Measurements from ENCODE around the gene GANAB. TPM values are rescaled to one million over a fixed set of nuclear protein-coding genes. Genes with fewer than 3 reads are reported as not detected.

GANAB gene
- total and polyA plus RNA-seq, 2 of the 4 experiments (the other 2 are of a cell fraction): 209 to 344 TPM

DNA sequence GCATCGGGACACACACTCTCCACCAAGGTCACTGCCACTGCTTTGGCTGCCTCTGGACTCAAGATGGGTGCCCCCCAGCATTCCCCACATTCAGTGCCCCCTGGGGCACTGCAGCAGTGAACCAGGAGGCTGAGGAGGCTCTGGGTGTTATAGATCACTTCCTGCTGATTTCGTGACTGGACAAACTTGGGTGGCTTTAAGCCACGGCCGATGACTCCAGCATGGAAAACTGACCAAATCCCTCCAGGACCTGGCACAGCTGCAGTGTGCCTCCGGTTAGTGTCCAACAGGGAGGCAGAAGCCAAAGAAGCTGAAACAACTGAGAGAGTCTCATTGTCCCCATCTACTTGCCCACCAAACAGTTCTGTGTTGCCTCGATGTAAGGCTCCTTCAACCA, 1.2 kb upstream of the GANAB start:
- Histone ChIP-seq H3K4me2 (ENCODE audit: low read depth, low read length) (no peak overlapping the region), H4K5ac (ENCODE audit: low read depth, low read length) (no peak overlapping the region), H2BK15ac (ENCODE audit: low read depth, low read length) (no peak overlapping the region), H3K9me3 (ENCODE audit: control insufficient read depth, insufficient read depth, low read length) (no peaks in the 10 kb centered on the region), H3K4ac (ENCODE audit: low read depth, low read length) (no peak overlapping the region), H3K27me3 (ENCODE audit: control insufficient read depth, insufficient read depth, low read length) (no peaks in the 10 kb centered on the region), H2BK5ac (ENCODE audit: low read depth, low read length, poor library complexity, severe bottlenecking) (no peak overlapping the region), H4K20me1 (ENCODE audit: insufficient read depth, low read length) (peaks cover 17% of the 10 kb centered on the region), H2AFZ (replicated peaks; ENCODE audit: low read length, poor library complexity) (no peak overlapping the region), H3K79me1 (ENCODE audit: low read depth in 1 of 2, low read length in 2 of 2) (peaks cover 6 to 59% of the 10 kb centered on the region in 2 experiments), H3K9ac (ENCODE audit: low read depth, low read length) (no peak overlapping the region), H3K4me3 (ENCODE audit: insufficient read depth, low read depth, low read length) (no peak overlapping the region), H3K9me1 (ENCODE audit: insufficient read depth, low read length) (peaks cover 7% of the 10 kb centered on the region; the same call in 1 of the 2 replicates), H3K36me3 (ENCODE audit: control insufficient read depth, insufficient read depth, low read length) (peaks cover 35% of the 10 kb centered on the region), H3K4me1 (ENCODE audit: control insufficient read depth, insufficient read depth, low read length) (peaks cover 8% of the 10 kb centered on the region), H4K8ac (ENCODE audit: low read depth in 2 of 2, low read length in 2 of 2) (no peak overlapping the region), H2BK20ac (ENCODE audit: low read depth, low read length) (no peak overlapping the region), H2AK9ac (replicated peaks; ENCODE audit: low read depth, low read length, poor library complexity) (no peak overlapping the region), H3K14ac (replicated peaks; ENCODE audit: low read depth, low read length) (no peak overlapping the region), H3K18ac (ENCODE audit: low read depth, low read length) (no peak overlapping the region), H3K23ac (ENCODE audit: low read depth, low read length) (no peak overlapping the region), H3K27ac (ENCODE audit: insufficient read depth, low read length) (no peak overlapping the region), H4K91ac (ENCODE audit: insufficient read depth, low read depth, low read length) (no peak overlapping the region), H2BK120ac (ENCODE audit: low read depth, low read length) (no peak overlapping the region), H3K56ac (ENCODE audit: extremely low read depth, insufficient read depth, low read length) (no peak overlapping the region), H2AK5ac (ENCODE audit: low read depth, low read length) (no peak overlapping the region)
- ATAC-seq (ENCODE audit: low read depth) (no peak), DNase-seq (no peak)
- intact Hi-C loops (cut with micrococcal nuclease) (no loop called here), in situ Hi-C loops (cut with MboI; ENCODE audit: low sequenced_read_pairs) (no loop called here), dilution Hi-C loops (cut with HindIII; ENCODE audit: low sequenced_read_pairs, unreplicated experiment) (no loop called here)
- WGBS, 2 experiments (ENCODE audit: extremely low coverage in 2 of 2, insufficient read length in 1 of 2): 100% methylated on average over 4 of the region's 6 CpGs; no CpG with 5 or more reads in 1 of the 2 experiments
- ChIA-PET POLR2A (ENCODE audit: unreplicated experiment) (no interaction called here), CTCF (no interaction called here)
- BruUV-seq (replicated peaks): no TSS peak
- TF ChIP-seq MAZ (IDR thresholded peaks at IDR 0.05; ENCODE audit: borderline replicate concordance, low read depth, low read length): no peak
- TF ChIP-seq, protein P1, sequence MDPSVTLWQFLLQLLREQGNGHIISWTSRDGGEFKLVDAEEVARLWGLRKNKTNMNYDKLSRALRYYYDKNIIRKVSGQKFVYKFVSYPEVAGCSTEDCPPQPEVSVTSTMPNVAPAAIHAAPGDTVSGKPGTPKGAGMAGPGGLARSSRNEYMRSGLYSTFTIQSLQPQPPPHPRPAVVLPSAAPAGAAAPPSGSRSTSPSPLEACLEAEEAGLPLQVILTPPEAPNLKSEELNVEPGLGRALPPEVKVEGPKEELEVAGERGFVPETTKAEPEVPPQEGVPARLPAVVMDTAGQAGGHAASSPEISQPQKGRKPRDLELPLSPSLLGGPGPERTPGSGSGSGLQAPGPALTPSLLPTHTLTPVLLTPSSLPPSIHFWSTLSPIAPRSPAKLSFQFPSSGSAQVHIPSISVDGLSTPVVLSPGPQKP (IDR thresholded peaks at IDR 0.05; ENCODE audit: borderline replicate concordance, low read depth, low read length): no peak
